Cardiac muscle cell (in vitro differentiated cells and primary cell): Measurements from ENCODE around the gene LAX1. TPM values are rescaled to one million over a fixed set of nuclear protein-coding genes. Genes with fewer than 3 reads are reported as not detected.
A peak's percentile ranks its signal among the peaks of the same experiment; 100 is the strongest.

ENCODE experiments used
- DNase-seq, 2 donors: peaks; one replicate each; pipeline versions ENCODE4 v3.0.0 to v3.0.0-alpha.2; 2010 to 2017; ENCODE audit warnings: low read depth in 1 of 2, low spot score in 1 of 2
- H3K27ac ChIP-seq: fragments of 200-600 bp; sonication (generic); 2 replicates; pipeline ENCODE4 v1.5.1; 2016
- H3K27me3 ChIP-seq: fragments of 200-600 bp; sonication (generic); 2 replicates; pipeline ENCODE4 v1.6.0; 2016; ENCODE audit warnings: control low read depth
- H3K36me3 ChIP-seq: fragments of 200-600 bp; sonication (generic); 2 replicates; pipeline ENCODE4 v1.5.1; 2016; ENCODE audit warnings: control low read depth
- H3K4me1 ChIP-seq: fragments of 200-600 bp; sonication (generic); 2 replicates; pipeline ENCODE4 v1.8.1; 2017; ENCODE audit warnings: low read depth, mild to moderate bottlenecking, mixed run types
- H3K4me3 ChIP-seq: fragments of 200-600 bp; sonication (generic); 2 replicates; pipeline ENCODE4 v1.5.1; 2016; ENCODE audit warnings: mild to moderate bottlenecking
- H3K9me3 ChIP-seq: fragments of 200-600 bp; sonication (generic); 2 replicates; pipeline ENCODE4 v1.5.1; 2017; ENCODE audit warnings: low read depth, mild to moderate bottlenecking, control low read depth
- CTCF ChIP-seq: IDR thresholded peaks from 2 replicates; pipeline ENCODE4 v1.5.1; 2012; ENCODE audit warnings: low read depth, mild to moderate bottlenecking, low read length
- polyA plus RNA-seq: library from polyadenylated mRNA; unstranded; fragments of >200 nt; fragmentation: Nextera tagmentation; extraction: Ambion mirVana; gene quantifications from 2 replicates; pipeline ENCODE4 v1.2.1, GENCODE V29; 2016
- total RNA-seq: library from RNA; depleted of rRNA; stranded (reverse); fragments of >200 nt; gene quantifications from 2 replicates; pipeline ENCODE4 v1.2.3, GENCODE V29; 2016

Gene LAX1
- total and polyA plus RNA-seq, 2 experiments from 2014 or later: 0.10 TPM; not detected in 1

GRCh38 chr1:203772836-203773235, 7.9 kb downstream of the LAX1 start:
- H3K36me3 ChIP-seq: no peaks in the 10 kb centered on the region
- TF ChIP-seq CTCF: no peak
- H3K27ac ChIP-seq: no peak overlapping the region
- DNase-seq: no peak
- no peaks in the 10 kb centered on the region for H3K9me3 ChIP-seq
- peaks cover 4% of the 10 kb centered on the region for H3K27me3 ChIP-seq
- no peaks in the 10 kb centered on the region for H3K4me1 ChIP-seq
- no peak overlapping the region for H3K4me3 ChIP-seq

GRCh38 chr1:203776636-203777035, 11.7 kb downstream of the LAX1 start:
- H3K4me1 ChIP-seq: no peaks in the 10 kb centered on the region
- H3K9me3 ChIP-seq: no peaks in the 10 kb centered on the region
- no peak for TF ChIP-seq CTCF
- no peaks in the 10 kb centered on the region for H3K27me3 ChIP-seq
- no peak overlapping the region for H3K4me3 ChIP-seq
- DNase-seq: peak in 1 of 2 donors; percentile 29
- H3K27ac ChIP-seq: no peak overlapping the region
- H3K36me3 ChIP-seq: no peaks in the 10 kb centered on the region

GRCh38 chr1:203777596-203777995, 12.6 kb downstream of the LAX1 start:
- no peak for DNase-seq
- Histone ChIP-seq H3K4me3 (no peak overlapping the region), H3K27ac (no peak overlapping the region), H3K36me3 (no peaks in the 10 kb centered on the region), H3K9me3 (no peaks in the 10 kb centered on the region), H3K27me3 (no peaks in the 10 kb centered on the region), H3K4me1 (no peaks in the 10 kb centered on the region)
- no peak for TF ChIP-seq CTCF

- Histone ChIP-seq H3K36me3 (no peaks in the 10 kb centered on the region), H3K27ac (no peak overlapping the region), H3K4me3 (no peak overlapping the region), H3K4me1 (no peaks in the 10 kb centered on the region), H3K9me3 (no peaks in the 10 kb centered on the region), H3K27me3 (no peaks in the 10 kb centered on the region)
- TF ChIP-seq CTCF: no peak
- DNase-seq: no peak
These were observed 13.2 kb downstream of the LAX1 start for GRCh38 chr1:203778146-203778545.

GRCh38 chr1:203778789-203779188, 13.8 kb downstream of the LAX1 start:
- no peaks in the 10 kb centered on the region for H3K9me3 ChIP-seq
- H3K36me3 ChIP-seq: no peaks in the 10 kb centered on the region
- H3K4me1 ChIP-seq: no peaks in the 10 kb centered on the region
- no peak overlapping the region for H3K4me3 ChIP-seq
- H3K27ac ChIP-seq: no peak overlapping the region
- no peak for DNase-seq
- TF ChIP-seq CTCF: no peak
- H3K27me3 ChIP-seq: no peaks in the 10 kb centered on the region

- Histone ChIP-seq H3K27ac (no peak overlapping the region), H3K4me1 (no peaks in the 10 kb centered on the region), H3K9me3 (no peaks in the 10 kb centered on the region), H3K27me3 (no peaks in the 10 kb centered on the region), H3K36me3 (no peaks in the 10 kb centered on the region), H3K4me3 (no peak overlapping the region)
- DNase-seq: no peak
- TF ChIP-seq CTCF: no peak
These were observed 17.0 kb downstream of the LAX1 start for GRCh38 chr1:203781962-203782361.
